Naive B cell (primary cell): ENCODE results near the gene BPI. TPM values are rescaled to one million over a fixed set of nuclear protein-coding genes. Genes with fewer than 3 reads are reported as not detected.
"Not testable (repeated sequence)": the region's sequence is repeated elsewhere in the genome, so short reads cannot be mapped to it uniquely, and the experiment has no call there.

Experiments
- ATAC-seq, 2 donors: fragments of 150-1000 bp; cut with Tn5 transposase; 2 replicates each; pipeline ENCODE4 v1.10.0; 2021; ENCODE audit warnings: low read depth in 2 of 2, mild to moderate bottlenecking in 2 of 2, moderate library complexity in 2 of 2
- DNase-seq: peaks from one replicate; pipeline ENCODE4 v3.0.0; 2022
- H3K27ac Mint-ChIP-seq, 6 donors: one replicate each; pipeline ENCODE4 v1.8.0; 2020 to 2022; ENCODE audit warnings: mild to moderate bottlenecking in 6 of 6, mixed read lengths in 6 of 6, moderate library complexity in 5 of 6, inconsistent platforms in 2 of 6
- H3K27me3 Mint-ChIP-seq, 3 donors: one replicate each; pipeline ENCODE4 v1.8.0; 2021 to 2022; ENCODE audit warnings: mixed read lengths in 3 of 3, mild to moderate bottlenecking in 1 of 3
- H3K36me3 Mint-ChIP-seq, 2 donors: one replicate each; pipeline ENCODE4 v1.8.0; 2020 to 2022; ENCODE audit warnings: mixed read lengths in 2 of 2, inconsistent platforms in 1 of 2, mild to moderate bottlenecking in 1 of 2
- H3K4me1 Mint-ChIP-seq, 3 donors: one replicate each; pipeline ENCODE4 v1.8.0; 2020 to 2022; ENCODE audit warnings: mixed read lengths in 3 of 3, inconsistent platforms in 1 of 3, mild to moderate bottlenecking in 1 of 3, moderate library complexity in 1 of 3
- H3K4me3 Mint-ChIP-seq, 8 donors: one replicate each; pipeline ENCODE4 v1.8.0; 2020 to 2022; ENCODE audit warnings: mild to moderate bottlenecking in 8 of 8, mixed read lengths in 8 of 8, moderate library complexity in 8 of 8, inconsistent platforms in 2 of 8
- H3K9me3 Mint-ChIP-seq, 7 donors: one replicate each; pipeline ENCODE4 v1.8.0; 2020 to 2022; ENCODE audit warnings: mixed read lengths in 7 of 7, mild to moderate bottlenecking in 5 of 7, inconsistent platforms in 2 of 7, moderate library complexity in 1 of 7
- polyA plus RNA-seq, 6 donors: library from polyadenylated mRNA; unstranded; fragments of 300-500 nt; fragmentation: Illumina TruSeq; gene quantifications; one replicate each; pipeline ENCODE4 v1.2.3, GENCODE V29; 2021; ENCODE audit warnings: low read depth in 6 of 6

Gene BPI
- polyA plus RNA-seq, 6 donors from 2014 or later, result not detected

DNA sequence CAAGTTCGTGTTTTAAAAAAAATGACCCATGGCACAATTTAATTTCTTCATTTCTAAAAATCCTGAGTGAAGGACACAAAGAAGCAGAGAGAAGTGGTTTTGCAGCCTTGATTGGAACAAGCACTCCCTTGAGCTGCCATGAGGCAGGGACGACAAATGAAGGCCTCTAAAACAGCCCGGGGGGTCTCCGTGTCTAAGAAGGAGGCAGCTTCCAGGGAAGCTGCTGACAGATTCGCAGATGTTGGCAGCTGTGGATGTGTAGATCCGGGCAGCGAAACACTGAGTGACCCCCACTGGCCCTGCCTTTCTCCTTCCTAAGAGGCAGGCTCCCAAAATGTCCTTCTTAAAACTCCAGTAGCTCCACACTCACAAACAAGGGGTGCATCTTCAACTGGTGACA is 32.8 kb downstream of the BPI start:
- Mint-ChIP-seq H3K36me3 (peaks cover 0 to 17% of the 10 kb centered on the region in 2 donors), H3K9me3 (peaks cover 7 to 28% (median 12%) of the 10 kb centered on the region in 7 donors), H3K27ac (no peak overlapping the region), H3K27me3 (peaks cover 24 to 53% (median 46%) of the 10 kb centered on the region in 3 donors), H3K4me3 (no peak overlapping the region), H3K4me1 (no peaks in the 10 kb centered on the region)
- no peak for DNase-seq
- no peak for ATAC-seq

DNA sequence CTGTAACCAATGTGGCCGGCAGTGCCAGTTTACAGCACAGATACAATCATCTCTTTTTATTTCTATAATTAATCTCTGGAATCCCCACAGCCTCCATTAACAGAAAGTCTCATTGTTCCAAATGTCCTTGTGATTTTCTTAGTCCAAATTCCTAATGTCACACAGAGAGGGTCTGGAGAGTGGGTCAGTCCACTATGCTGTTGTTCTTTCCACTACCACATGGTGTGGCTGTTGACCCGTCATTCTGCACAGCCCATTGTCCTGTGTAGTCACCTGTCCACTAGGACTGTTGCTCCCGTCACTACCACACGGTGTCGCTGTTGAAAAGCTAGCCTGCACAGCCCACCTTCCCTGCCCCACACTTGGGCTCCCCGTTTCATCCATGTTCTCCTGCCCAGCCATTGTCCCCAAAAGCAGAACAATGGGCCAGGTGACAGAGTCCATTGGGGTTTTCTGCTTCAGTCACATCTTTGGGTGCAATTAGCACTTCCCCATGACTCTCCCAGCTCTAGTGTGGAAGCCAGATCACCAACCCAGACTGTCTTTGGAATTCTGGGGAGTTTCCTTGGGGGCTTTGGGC is 33.7 kb downstream of the BPI start:
- H3K27ac Mint-ChIP-seq, result no peak overlapping the region
- ATAC-seq, result no peak
- peaks cover 20 to 51% (median 40%) of the 10 kb centered on the region in 3 donors for H3K27me3 Mint-ChIP-seq
- H3K9me3 Mint-ChIP-seq, result peaks cover 7 to 28% (median 12%) of the 10 kb centered on the region in 7 donors
- DNase-seq, result no peak
- H3K4me3 Mint-ChIP-seq, result no peak overlapping the region
- H3K36me3 Mint-ChIP-seq, result peaks cover 0 to 17% of the 10 kb centered on the region in 2 donors
- no peaks in the 10 kb centered on the region for H3K4me1 Mint-ChIP-seq

DNA sequence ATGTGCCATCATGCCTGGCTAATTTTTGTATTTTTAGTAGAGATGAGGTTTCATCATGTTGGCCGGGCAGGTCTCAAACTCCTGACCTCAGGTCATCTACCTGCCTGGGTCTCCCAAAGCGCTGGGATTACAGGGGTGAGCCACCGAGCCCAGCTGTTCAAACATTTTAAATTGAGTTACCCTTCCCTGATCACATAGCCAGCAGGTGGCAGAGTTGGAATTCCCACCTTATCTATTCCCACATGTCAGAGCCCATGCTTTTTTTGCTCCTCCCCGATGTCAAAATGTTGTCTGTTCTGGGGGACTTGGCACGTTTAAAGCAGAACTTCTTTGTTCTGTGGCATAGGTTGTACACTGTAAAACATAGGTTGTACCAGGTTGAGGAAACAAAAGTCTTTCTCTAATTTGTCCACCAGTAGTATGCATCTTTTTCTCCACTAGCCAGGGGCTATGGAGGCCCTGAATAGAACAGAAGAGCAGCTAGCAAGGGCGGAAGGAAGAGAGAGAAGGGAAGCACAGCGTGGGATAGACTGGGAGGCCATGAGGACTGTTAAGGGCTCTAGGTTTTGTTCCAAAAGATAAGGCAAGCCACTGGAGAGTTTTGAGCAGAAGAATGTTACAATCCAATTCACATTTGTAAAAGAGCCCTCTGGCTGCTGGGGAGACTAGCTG is 35.0 kb downstream of the BPI start:
- no peaks in the 10 kb centered on the region for H3K4me1 Mint-ChIP-seq
- H3K27me3 Mint-ChIP-seq, result peaks cover 20 to 50% (median 37%) of the 10 kb centered on the region in 3 donors
- H3K9me3 Mint-ChIP-seq, result peaks cover 7 to 28% (median 12%) of the 10 kb centered on the region in 7 donors
- H3K27ac Mint-ChIP-seq, result peak overlapping the region in 1 of 6 donors; percentile 80
- H3K4me3 Mint-ChIP-seq, result no peak overlapping the region
- DNase-seq (no peak), ATAC-seq (no peak)
- H3K36me3 Mint-ChIP-seq, result peaks cover 0 to 17% of the 10 kb centered on the region in 2 donors

DNA sequence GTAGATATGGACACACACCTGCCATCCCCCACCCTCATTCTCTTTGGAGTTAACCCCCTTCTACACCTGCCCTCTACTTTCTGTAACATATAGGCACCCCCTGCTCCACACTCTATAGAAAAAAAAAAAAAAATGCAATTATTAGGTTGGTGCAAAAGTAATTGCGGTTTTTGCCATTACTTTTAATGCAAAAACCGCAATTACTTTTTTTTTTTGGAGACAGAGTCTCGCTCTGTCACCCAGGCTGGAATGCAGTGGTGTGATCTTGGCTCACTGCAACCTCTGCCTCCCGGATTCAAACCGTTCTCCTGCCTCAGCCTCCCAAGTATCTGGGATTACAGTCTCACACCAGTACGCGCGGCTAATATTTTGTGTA is 35.6 kb downstream of the BPI start:
- not testable (repeated sequence) for H3K4me1 Mint-ChIP-seq, H3K4me3 Mint-ChIP-seq, DNase-seq, ATAC-seq, H3K27ac Mint-ChIP-seq
- Mint-ChIP-seq H3K27me3 (peaks cover 18 to 52% (median 37%) of the 10 kb centered on the region in 3 donors), H3K36me3 (peaks cover 0 to 17% of the 10 kb centered on the region in 2 donors), H3K9me3 (peaks cover 6 to 26% (median 12%) of the 10 kb centered on the region in 7 donors)

DNA sequence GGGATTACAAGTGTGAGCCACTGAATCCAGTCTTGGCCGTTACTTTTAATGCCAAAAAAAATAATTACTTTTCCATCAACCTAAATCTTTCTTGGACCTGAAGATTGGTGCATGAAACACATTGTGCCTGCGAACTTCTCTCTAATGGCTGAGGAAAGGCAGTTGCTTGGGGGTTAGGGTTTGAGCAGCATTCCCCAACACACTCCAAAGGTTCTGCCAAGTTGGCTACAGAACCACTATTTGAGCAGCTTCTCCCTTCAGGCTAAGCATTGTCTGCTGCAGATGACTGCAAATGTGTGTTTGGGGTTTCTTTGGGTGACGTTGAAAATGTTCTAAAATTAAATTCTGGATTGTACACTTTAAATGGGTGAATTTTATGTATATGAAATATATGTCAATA is 36.0 kb downstream of the BPI start:
- H3K4me3 Mint-ChIP-seq, result no peak overlapping the region
- H3K9me3 Mint-ChIP-seq, result peaks cover 5 to 24% (median 12%) of the 10 kb centered on the region in 7 donors
- H3K4me1 Mint-ChIP-seq, result no peaks in the 10 kb centered on the region
- H3K27me3 Mint-ChIP-seq, result peaks cover 15 to 55% (median 37%) of the 10 kb centered on the region in 3 donors
- H3K27ac Mint-ChIP-seq, result no peak overlapping the region
- ATAC-seq (no peak), DNase-seq (no peak)
- H3K36me3 Mint-ChIP-seq, result peaks cover 0 to 17% of the 10 kb centered on the region in 2 donors

DNA sequence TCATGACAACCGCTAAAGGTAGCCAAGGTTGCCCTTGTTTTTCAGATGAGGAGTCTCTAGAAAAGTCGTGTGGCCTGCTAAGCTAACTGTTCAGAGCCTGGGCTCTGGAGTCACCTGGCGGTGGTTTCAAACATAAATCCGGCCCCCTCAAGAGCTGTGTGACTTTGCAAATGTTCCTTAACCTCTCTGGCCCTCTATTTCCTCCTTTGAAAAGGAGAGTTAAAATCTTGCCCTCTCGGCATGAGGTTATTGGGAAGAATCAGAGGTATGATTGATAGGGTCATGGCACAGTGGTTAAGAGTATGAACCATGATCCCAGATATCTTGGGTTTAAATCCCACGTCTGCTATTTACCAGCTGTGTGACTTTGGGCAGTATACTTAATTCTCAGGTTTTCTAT is 36.7 kb downstream of the BPI start:
- Mint-ChIP-seq H3K27ac (no peak overlapping the region), H3K4me3 (no peak overlapping the region), H3K36me3 (peaks cover 0 to 17% of the 10 kb centered on the region in 2 donors)

DNA sequence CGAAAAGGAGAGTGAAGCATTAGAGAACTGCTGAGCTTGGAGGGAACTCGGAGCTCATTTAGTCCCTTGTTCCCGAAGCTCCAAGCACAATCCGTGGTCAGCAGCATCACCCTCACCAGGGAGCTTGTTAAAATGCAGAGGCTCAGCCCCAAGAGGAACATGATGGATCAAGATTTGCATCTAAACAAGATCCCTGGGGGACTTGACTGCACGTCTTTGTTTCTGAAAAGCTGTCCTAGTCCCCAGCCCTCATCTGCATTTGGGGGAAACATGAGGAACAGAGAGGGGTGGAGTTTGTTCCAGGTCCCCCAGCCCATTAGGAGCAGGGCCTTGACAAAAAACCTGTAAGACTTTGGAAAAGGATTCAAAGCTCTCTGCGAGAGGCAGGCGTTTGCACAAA is 38.3 kb downstream of the BPI start:
- no peaks in the 10 kb centered on the region for H3K4me1 Mint-ChIP-seq
- no peak for ATAC-seq
- peaks cover 0 to 12% of the 10 kb centered on the region in 2 donors for H3K36me3 Mint-ChIP-seq
- no peak for DNase-seq
- peaks cover 5 to 14% (median 8%) of the 10 kb centered on the region in 7 donors for H3K9me3 Mint-ChIP-seq
- no peak overlapping the region for H3K27ac Mint-ChIP-seq
- H3K4me3 Mint-ChIP-seq, result no peak overlapping the region
- peaks cover 11 to 34% (median 27%) of the 10 kb centered on the region in 3 donors for H3K27me3 Mint-ChIP-seq

More for the DNA sequence above, 36.7 kb downstream of the BPI start:
- no peak for DNase-seq
- H3K4me1 Mint-ChIP-seq, result no peaks in the 10 kb centered on the region
- ATAC-seq, result no peak
- H3K9me3 Mint-ChIP-seq, result peaks cover 5 to 24% (median 11%) of the 10 kb centered on the region in 7 donors
- peaks cover 15 to 49% (median 35%) of the 10 kb centered on the region in 3 donors for H3K27me3 Mint-ChIP-seq

DNA sequence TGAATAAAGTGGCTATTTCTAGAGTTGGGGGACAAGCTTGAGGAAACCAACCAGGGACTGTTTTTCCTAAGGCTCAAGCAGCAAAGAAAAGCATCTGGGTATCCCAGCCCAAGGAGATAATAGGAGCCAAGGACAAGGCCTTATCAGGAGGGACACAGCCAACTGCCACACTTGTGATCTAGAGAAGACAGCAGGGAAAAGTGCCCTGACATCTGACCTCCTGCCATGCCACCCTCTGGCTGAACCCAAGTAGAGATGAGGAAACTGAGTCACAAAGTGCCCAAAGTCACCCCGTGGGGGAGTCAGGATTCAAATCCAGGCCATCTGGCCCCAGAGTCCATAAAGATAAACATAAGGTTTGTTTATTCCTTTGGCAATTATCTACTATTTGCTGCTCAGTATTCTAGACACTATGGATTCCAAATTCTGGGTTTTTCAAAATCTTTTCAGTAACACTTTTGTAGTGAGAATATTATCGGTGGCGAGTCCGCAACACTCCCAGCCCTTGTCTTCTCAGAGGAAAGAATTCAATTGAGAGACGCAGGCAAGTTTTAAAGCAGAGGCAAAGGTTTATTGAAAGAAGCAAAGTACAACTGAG is 38.9 kb downstream of the BPI start:
- H3K4me3 Mint-ChIP-seq, result no peak overlapping the region
- peaks cover 0 to 6% of the 10 kb centered on the region in 2 donors for H3K36me3 Mint-ChIP-seq
- DNase-seq (no peak), ATAC-seq (no peak)
- H3K27me3 Mint-ChIP-seq, result peaks cover 8 to 32% (median 26%) of the 10 kb centered on the region in 3 donors
- H3K4me1 Mint-ChIP-seq, result no peaks in the 10 kb centered on the region
- H3K27ac Mint-ChIP-seq, result no peak overlapping the region
- H3K9me3 Mint-ChIP-seq, result peaks cover 3 to 8% (median 5%) of the 10 kb centered on the region in 7 donors

DNA sequence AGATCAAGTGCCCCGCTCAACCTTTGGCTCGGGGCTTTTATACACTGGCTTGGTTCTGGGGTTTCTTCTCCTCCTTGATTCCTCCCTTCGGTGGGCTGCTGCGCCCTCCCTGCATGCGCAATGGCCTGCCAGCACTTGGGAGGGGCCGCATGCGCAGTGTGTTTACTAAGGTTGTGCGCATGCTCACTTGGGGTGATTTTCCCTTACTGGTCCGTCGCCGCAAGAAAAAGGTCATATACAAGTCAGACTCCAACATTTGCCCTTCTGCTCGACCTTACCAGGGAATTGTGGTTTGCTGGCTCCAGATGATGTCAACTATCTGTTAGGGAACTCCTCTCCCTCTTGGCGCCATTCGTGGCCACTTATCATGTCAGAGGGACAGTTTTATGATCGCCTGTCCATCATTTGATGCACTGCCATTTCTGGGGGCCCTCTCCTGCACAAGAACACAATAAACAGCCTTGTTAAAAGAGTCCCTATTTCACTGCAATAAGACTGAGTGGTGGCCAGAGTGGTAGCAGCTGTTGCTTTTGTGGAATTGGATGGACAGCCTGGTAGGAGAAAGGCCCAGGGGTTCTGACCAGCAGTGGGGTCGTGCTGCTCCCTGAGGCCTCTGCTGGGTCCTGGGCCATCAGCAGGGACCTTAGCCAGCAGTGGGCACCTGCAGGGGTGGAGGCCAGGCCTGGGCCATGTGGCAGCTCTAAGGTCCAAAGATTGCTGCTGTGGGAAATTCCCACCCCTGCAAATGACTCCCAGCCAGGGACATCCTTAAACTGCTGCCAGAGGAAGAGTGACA is 39.6 kb downstream of the BPI start:
- Mint-ChIP-seq H3K27me3 (peaks cover 3 to 29% (median 23%) of the 10 kb centered on the region in 3 donors), H3K4me3 (no peak overlapping the region), H3K36me3 (no peaks in the 10 kb centered on the region), H3K27ac (no peak overlapping the region), H3K4me1 (no peaks in the 10 kb centered on the region), H3K9me3 (peaks cover 0 to under 1% (median 0%) of the 10 kb centered on the region in 7 donors)
- DNase-seq, result no peak
- no peak for ATAC-seq

DNA sequence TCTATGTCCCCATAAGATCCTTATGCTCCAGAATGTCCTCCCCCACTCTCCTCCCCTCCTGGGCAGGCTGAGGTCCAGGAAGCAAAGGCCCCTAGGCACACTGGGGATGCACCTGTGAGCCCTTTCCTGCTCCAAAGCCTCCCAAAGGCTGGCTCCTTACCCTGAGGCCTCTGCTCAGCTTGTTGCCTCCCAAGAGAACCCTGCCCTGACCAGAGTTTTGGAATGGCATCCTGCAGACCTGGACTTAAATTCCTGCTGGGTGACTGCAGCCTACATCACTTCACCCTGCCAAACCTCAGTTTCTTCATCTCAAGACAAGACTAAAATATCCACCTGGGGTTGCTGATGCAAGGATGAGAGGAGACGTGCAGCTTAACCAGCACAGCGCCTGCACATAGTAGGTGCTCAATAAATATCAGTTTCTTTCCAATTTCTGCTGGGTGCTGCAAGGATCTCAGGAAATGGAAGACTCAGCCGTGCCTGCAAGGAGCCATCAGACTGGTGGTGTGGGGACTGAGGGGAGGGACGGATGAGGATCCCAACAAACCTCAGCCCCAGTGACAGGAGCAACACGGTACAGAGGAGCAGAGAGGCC is 40.2 kb downstream of the BPI start:
- Mint-ChIP-seq H3K36me3 (no peaks in the 10 kb centered on the region), H3K27ac (no peak overlapping the region), H3K4me1 (no peaks in the 10 kb centered on the region), H3K9me3 (no peaks in the 10 kb centered on the region), H3K4me3 (no peak overlapping the region), H3K27me3 (peaks cover 3 to 25% (median 20%) of the 10 kb centered on the region in 3 donors)
- DNase-seq (no peak), ATAC-seq (no peak)

DNA sequence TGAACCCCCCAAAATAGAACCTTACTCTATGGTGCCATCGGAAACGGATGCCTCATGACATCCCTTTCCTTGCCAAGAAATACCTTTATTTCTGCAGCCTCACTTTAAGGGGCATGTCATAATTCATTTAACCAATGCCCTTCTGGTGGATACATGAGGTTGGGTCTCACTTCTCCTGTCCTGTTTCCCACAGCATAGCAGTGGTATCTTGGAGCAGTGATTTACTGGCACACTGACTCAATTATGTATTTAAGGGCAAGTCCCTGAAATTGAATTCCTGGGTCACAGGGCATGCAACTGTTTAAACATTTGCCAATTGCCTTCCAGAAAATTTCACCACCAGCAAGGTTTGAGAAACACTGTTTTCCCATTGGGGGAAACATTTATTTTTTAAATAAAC is 41.7 kb downstream of the BPI start:
- ATAC-seq, result no peak
- no peak overlapping the region for H3K27ac Mint-ChIP-seq
- H3K36me3 Mint-ChIP-seq, result no peaks in the 10 kb centered on the region
- H3K27me3 Mint-ChIP-seq, result peaks cover 3 to 22% (median 18%) of the 10 kb centered on the region in 3 donors
- H3K4me3 Mint-ChIP-seq, result no peak overlapping the region
- no peaks in the 10 kb centered on the region for H3K9me3 Mint-ChIP-seq
- no peaks in the 10 kb centered on the region for H3K4me1 Mint-ChIP-seq
- no peak for DNase-seq

DNA sequence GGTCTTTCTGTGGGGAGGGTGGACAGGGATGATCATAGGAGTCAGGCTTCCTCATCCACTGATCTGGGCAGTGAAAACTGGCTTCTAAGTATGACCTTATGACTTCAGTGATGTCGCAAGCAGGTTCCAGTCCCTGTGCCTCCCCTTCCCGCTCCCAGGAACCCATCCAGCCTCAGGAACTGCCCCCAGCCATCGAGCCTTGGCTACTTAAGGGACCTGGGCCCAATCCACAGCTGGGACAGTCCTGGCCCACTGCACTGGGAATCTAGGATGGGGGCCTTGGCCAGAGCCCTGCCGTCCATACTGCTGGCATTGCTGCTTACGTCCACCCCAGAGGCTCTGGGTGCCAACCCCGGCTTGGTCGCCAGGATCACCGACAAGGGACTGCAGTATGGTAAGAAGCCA is 42.3 kb downstream of the BPI start, which contains the start of gene LBP:
TSS of gene LBP (plus strand) at position 236 of the 405 bp plus-strand sequence. CDS start at position 271, 35 bp downstream.
- Mint-ChIP-seq H3K4me1 (no peaks in the 10 kb centered on the region), H3K27ac (no peak within 1 kb of the TSS), H3K36me3 (no peaks in the 10 kb centered on the region), H3K27me3 (peaks cover 0 to 22% (median 22%) of the 10 kb centered on the region in 3 donors), H3K9me3 (no peaks in the 10 kb centered on the region), H3K4me3 (no peak within 1 kb of the TSS)
- no peak for DNase-seq
- no peak for ATAC-seq

DNA sequence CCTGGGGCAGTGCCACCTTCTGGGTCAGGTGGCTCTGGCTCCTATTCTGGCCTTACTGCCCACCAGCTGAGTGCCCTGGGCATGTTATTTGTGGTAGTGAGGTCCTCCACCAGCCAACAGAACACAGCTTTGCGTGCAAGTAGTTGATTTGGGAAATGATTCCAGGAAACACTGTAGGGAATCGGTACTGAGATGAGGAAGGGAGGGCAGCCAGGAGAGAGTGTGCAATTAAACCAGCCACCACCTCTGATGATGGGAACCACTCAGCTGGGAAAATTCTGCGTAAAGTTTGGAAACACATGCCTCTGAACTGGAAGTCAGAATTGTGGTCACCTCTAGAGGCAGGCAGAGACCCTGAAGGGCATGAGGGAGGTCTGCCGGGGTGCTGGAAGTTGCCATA is 42.8 kb downstream of the BPI start:
- H3K4me3 Mint-ChIP-seq, result no peak overlapping the region
- ATAC-seq, result no peak
- peaks cover 0 to 22% (median 20%) of the 10 kb centered on the region in 3 donors for H3K27me3 Mint-ChIP-seq
- no peaks in the 10 kb centered on the region for H3K9me3 Mint-ChIP-seq
- H3K27ac Mint-ChIP-seq, result no peak overlapping the region
- H3K36me3 Mint-ChIP-seq, result no peaks in the 10 kb centered on the region
- DNase-seq, result no peak
- H3K4me1 Mint-ChIP-seq, result no peaks in the 10 kb centered on the region
